DOHH2 (cell line): Measurements from ENCODE around the gene OR2A7.
"Not testable (repeated sequence)": the region's sequence is repeated elsewhere in the genome, so short reads cannot be mapped to it uniquely, and the experiment has no call there.

Experiments
- CTCF ChIP-seq: fragments of 200-600 bp; sonication (generic); IDR thresholded peaks from one replicate; pipeline ENCODE4 v1.5.1; 2014; ENCODE audit warnings: antibody characterized with exemption, mild to moderate bottlenecking, low read depth, low read length; ENCODE audit not compliant: poor library complexity, severe bottlenecking
- EZH2phosphoT487 ChIP-seq: fragments of 200-600 bp; sonication (generic); IDR thresholded peaks from 2 replicates; pipeline ENCODE4 v1.6.1; 2017; ENCODE audit warnings: borderline replicate concordance, mild to moderate bottlenecking, antibody characterized with exemption, low read length, moderate library complexity, mixed read lengths

- TF ChIP-seq CTCF, EZH2phosphoT487: not testable (repeated sequence)
Measured at GRCh38 chr7:144302578-144303303, 38.1 kb upstream of the OR2A7 start.
